Osteoblast (primary cell): Measurements from ENCODE around the gene ACSM4. TPM values are rescaled to one million over a fixed set of nuclear protein-coding genes. Genes with fewer than 3 reads are reported as not detected.
"Not testable (repeated sequence)": the region's sequence is repeated elsewhere in the genome, so short reads cannot be mapped to it uniquely, and the experiment has no call there.

Experiments
- DNase-seq: peaks from one replicate; pipeline ENCODE4 v3.0.0; 2011; ENCODE audit warnings: low spot score, mixed read lengths; ENCODE audit not compliant: insufficient read length; ENCODE audit errors: missing footprints
- H2AFZ ChIP-seq: 2 replicates; pipeline ENCODE4 v1.6.0; 2011; ENCODE audit warnings: mild to moderate bottlenecking, low read length
- H3K27ac ChIP-seq: 2 replicates; pipeline ENCODE4 v1.5.1; 2011; ENCODE audit warnings: mild to moderate bottlenecking, low read depth, low read length, moderate library complexity
- H3K27me3 ChIP-seq: 2 replicates; pipeline ENCODE4 v1.6.0; 2012; ENCODE audit warnings: mild to moderate bottlenecking, control low read depth, inconsistent platforms, low read length, moderate library complexity; ENCODE audit not compliant: insufficient read depth
- H3K36me3 ChIP-seq: 2 replicates; pipeline ENCODE4 v1.5.1; 2011; ENCODE audit warnings: mild to moderate bottlenecking, low read length, control low read depth, moderate library complexity; ENCODE audit not compliant: insufficient read depth
- H3K4me1 ChIP-seq: 2 replicates; pipeline ENCODE4 v1.5.1; 2011; ENCODE audit warnings: mild to moderate bottlenecking, low read length, control low read depth, moderate library complexity; ENCODE audit not compliant: insufficient read depth
- H3K4me2 ChIP-seq: 2 replicates; pipeline ENCODE4 v1.6.0; 2011; ENCODE audit warnings: mild to moderate bottlenecking, low read length; ENCODE audit not compliant: insufficient read depth
- H3K4me3 ChIP-seq: fragments of 200-600 bp; sonication (generic); 3 replicates; pipeline ENCODE4 v1.5.1; 2012; ENCODE audit warnings: mild to moderate bottlenecking, low read length, inconsistent platforms; ENCODE audit not compliant: insufficient read depth
- H3K79me2 ChIP-seq: 2 replicates; pipeline ENCODE4 v1.6.0; 2012; ENCODE audit warnings: mild to moderate bottlenecking, low read length, control low read depth, inconsistent platforms; ENCODE audit not compliant: insufficient read depth
- H3K9me3 ChIP-seq: 2 replicates; pipeline ENCODE4 v1.5.1; 2011; ENCODE audit warnings: low read depth, low read length, control low read depth
- H4K20me1 ChIP-seq: 2 replicates; pipeline ENCODE4 v1.6.0; 2012; ENCODE audit warnings: mild to moderate bottlenecking, low read length, control low read depth; ENCODE audit not compliant: insufficient read depth
- total RNA-seq: library from RNA; depleted of rRNA; stranded (reverse); fragments of >200 nt; gene quantifications from 2 replicates; pipeline ENCODE4 v1.2.3, GENCODE V29; 2012
- TF ChIP-seq, protein P1 (sequence below): IDR thresholded peaks from 2 replicates; pipeline ENCODE4 v1.5.1; 2011; ENCODE audit warnings: mild to moderate bottlenecking, low read depth, low read length, moderate library complexity; ENCODE audit errors: extremely low read depth

ACSM4 gene
- total RNA-seq, 1 donor = not detected

DNA sequence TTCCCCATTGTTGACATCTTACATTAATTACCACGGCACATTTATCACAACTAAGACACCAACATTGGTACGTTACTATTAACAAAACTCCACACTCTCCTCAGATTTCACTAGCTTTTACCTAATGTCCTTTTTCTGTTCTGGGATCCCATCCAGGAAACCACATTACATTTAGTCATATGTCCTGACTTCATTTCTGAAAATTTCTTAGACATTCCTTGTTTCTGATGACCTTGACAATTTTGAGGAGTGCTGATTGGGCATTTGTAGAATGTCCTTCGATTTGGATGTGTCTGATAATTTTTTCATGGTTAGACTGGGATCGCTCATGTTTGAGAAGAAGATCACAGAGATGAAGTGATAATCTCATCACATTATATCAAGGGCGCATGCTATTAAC lies 34.6 kb upstream of the ACSM4 start:
- no peak overlapping the region for H3K4me2 ChIP-seq
- H3K9me3 ChIP-seq = no peaks in the 10 kb centered on the region
- no peak for DNase-seq
- H4K20me1 ChIP-seq = no peaks in the 10 kb centered on the region
- no peak overlapping the region for H2AFZ ChIP-seq
- no peaks in the 10 kb centered on the region for H3K4me1 ChIP-seq
- H3K27ac ChIP-seq = no peak overlapping the region
- H3K79me2 ChIP-seq = no peaks in the 10 kb centered on the region
- H3K27me3 ChIP-seq = no peaks in the 10 kb centered on the region
- TF ChIP-seq, protein P1, sequence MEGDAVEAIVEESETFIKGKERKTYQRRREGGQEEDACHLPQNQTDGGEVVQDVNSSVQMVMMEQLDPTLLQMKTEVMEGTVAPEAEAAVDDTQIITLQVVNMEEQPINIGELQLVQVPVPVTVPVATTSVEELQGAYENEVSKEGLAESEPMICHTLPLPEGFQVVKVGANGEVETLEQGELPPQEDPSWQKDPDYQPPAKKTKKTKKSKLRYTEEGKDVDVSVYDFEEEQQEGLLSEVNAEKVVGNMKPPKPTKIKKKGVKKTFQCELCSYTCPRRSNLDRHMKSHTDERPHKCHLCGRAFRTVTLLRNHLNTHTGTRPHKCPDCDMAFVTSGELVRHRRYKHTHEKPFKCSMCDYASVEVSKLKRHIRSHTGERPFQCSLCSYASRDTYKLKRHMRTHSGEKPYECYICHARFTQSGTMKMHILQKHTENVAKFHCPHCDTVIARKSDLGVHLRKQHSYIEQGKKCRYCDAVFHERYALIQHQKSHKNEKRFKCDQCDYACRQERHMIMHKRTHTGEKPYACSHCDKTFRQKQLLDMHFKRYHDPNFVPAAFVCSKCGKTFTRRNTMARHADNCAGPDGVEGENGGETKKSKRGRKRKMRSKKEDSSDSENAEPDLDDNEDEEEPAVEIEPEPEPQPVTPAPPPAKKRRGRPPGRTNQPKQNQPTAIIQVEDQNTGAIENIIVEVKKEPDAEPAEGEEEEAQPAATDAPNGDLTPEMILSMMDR = no peak
- no peak overlapping the region for H3K4me3 ChIP-seq
- no peaks in the 10 kb centered on the region for H3K36me3 ChIP-seq

DNA sequence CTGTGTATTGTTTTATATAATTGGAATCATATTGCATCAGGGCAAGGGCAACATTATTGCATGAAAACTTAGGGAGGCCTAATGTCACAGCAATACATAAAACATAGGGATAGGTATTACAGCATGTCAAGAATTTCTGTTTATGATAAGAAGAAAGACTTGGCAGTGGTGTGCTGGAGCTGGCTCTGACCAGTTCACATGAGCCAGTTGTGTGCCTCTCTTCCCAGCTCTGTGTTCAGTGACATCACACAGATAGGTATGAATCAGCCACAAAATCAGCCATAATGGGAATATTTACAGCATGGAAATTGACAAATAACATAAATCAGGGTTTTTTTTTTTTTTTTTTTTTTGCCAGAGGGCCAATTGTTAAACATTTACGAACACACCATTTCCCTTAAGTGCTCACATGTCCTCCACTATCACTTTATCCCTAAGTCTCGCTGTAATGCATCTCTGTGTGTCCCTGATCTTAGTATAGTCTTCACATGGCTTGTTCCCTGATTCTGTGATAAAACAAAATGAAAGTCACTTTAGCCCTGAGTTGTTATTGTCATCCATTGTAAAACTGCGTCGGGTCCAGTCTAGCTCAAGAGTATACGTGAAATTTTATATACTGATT lies 31.9 kb upstream of the ACSM4 start:
- DNase-seq = no peak

DNA sequence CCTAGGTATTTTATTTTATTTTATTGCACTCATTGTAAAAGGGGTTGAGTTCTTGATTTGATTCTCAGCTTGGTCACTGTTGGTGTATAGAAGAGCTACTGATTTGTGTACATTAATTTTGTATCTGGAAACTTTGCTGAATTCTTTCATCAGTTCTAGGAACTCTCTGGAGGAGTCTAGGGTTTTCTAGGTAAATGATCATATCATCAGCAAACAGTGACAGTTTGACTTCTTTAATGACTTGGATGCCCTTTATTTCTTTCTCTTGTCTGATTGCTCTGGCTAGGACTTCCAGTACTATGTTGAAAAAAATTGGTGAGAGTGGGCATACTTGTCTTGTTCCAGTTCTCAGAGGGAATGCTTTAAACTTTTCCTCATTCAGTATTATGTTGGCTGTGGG lies 28.4 kb upstream of the ACSM4 start:
- DNase-seq, H3K36me3 ChIP-seq, H3K79me2 ChIP-seq, H2AFZ ChIP-seq, H3K4me1 ChIP-seq, H3K27me3 ChIP-seq, H3K4me3 ChIP-seq, H4K20me1 ChIP-seq, H3K9me3 ChIP-seq, H3K27ac ChIP-seq, H3K4me2 ChIP-seq: not testable (repeated sequence)

More for the DNA sequence above, 31.9 kb upstream of the ACSM4 start:
- H2AFZ ChIP-seq = no peak overlapping the region
- no peak overlapping the region for H3K4me3 ChIP-seq
- no peaks in the 10 kb centered on the region for H3K36me3 ChIP-seq
- H4K20me1 ChIP-seq = no peaks in the 10 kb centered on the region
- H3K4me1 ChIP-seq = no peaks in the 10 kb centered on the region
- H3K27me3 ChIP-seq = no peaks in the 10 kb centered on the region
- H3K27ac ChIP-seq = no peak overlapping the region
- H3K79me2 ChIP-seq = no peaks in the 10 kb centered on the region
- no peaks in the 10 kb centered on the region for H3K9me3 ChIP-seq
- no peak overlapping the region for H3K4me2 ChIP-seq
- TF ChIP-seq, protein P1 = no peak

DNA sequence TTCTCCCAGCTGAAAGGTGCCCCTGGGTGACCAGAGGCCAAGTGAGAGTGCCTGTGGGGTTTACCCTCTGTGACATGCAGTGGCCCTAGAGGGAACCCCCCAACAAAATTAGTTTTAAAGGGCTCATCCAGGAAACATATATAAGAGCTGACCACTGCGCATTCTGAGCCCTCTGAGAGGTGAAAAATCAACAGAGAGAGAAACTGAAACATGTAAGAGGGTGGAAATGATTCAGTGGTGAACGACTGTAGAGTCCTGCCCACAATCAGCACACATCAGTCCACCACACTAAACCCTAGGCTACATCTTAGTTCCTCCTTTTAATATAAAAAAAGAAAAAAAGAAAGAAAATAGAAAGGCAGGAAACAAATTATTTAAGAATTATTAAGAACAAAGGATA lies 21.0 kb upstream of the ACSM4 start:
- Histone ChIP-seq H3K9me3 (no peaks in the 10 kb centered on the region), H3K36me3 (no peaks in the 10 kb centered on the region), H4K20me1 (no peaks in the 10 kb centered on the region), H3K4me1 (no peaks in the 10 kb centered on the region), H3K27ac (no peak overlapping the region), H3K4me3 (no peak overlapping the region), H3K27me3 (no peaks in the 10 kb centered on the region), H3K4me2 (no peak overlapping the region), H2AFZ (no peak overlapping the region), H3K79me2 (no peaks in the 10 kb centered on the region)
- no peak for DNase-seq
- TF ChIP-seq, protein P1 = no peak
